MM.1S (cell line): Measurements from ENCODE around the gene TEX14.
A peak's percentile ranks its signal among the peaks of the same experiment; 100 is the strongest.

Experiments used
- DNase-seq: peaks from one replicate; pipeline ENCODE4 v3.0.0-alpha.2; 2015
- H2AFZ ChIP-seq: fragments of 300-600 bp; sonication (generic); 2 replicates; pipeline ENCODE4 v1.6.0; 2016; ENCODE audit warnings: antibody characterized with exemption, low read length
- H3F3A ChIP-seq: fragments of 300-600 bp; sonication (generic); 2 replicates; pipeline ENCODE4 v1.6.1; 2016; ENCODE audit warnings: mild to moderate bottlenecking, antibody characterized with exemption, low read length, moderate library complexity, mixed read lengths; ENCODE audit not compliant: insufficient read depth
- H3K27ac ChIP-seq: fragments of 300-600 bp; sonication (generic); 2 replicates; pipeline ENCODE4 v1.5.1; 2016; ENCODE audit warnings: mild to moderate bottlenecking, low read length
- H3K27me3 ChIP-seq: fragments of 300-600 bp; sonication (generic); replicated peaks from 2 replicates; pipeline ENCODE4 v1.6.0; 2016; ENCODE audit warnings: low read length; ENCODE audit not compliant: insufficient read depth
- H3K36me3 ChIP-seq: fragments of 300-600 bp; sonication (generic); replicated peaks from 2 replicates; pipeline ENCODE4 v1.6.1; 2016; ENCODE audit warnings: mild to moderate bottlenecking, low read length, mixed read lengths; ENCODE audit not compliant: insufficient read depth
- H3K4me1 ChIP-seq: fragments of 300-600 bp; sonication (generic); 2 replicates; pipeline ENCODE4 v1.6.1; 2016; ENCODE audit warnings: low read length, mixed read lengths
- H3K4me2 ChIP-seq: fragments of 300-600 bp; sonication (generic); 2 replicates; pipeline ENCODE4 v1.6.0; 2016; ENCODE audit warnings: low read depth, low read length
- H3K4me3 ChIP-seq: fragments of 300-600 bp; sonication (generic); 2 replicates; pipeline ENCODE4 v1.5.1; 2016; ENCODE audit warnings: low read length, mixed read lengths
- H3K79me2 ChIP-seq: fragments of 300-600 bp; sonication (generic); 2 replicates; pipeline ENCODE4 v1.6.1; 2016; ENCODE audit warnings: mixed run types, low read length, mixed read lengths
- H3K9ac ChIP-seq: fragments of 300-600 bp; sonication (generic); 2 replicates; pipeline ENCODE4 v1.6.1; 2016; ENCODE audit warnings: low read length, mixed read lengths
- H3K9me2 ChIP-seq: fragments of 300-600 bp; sonication (generic); replicated peaks from 2 replicates; pipeline ENCODE4 v1.6.1; 2016; ENCODE audit warnings: mild to moderate bottlenecking, low read length, mixed read lengths; ENCODE audit not compliant: insufficient read depth
- H3K9me3 ChIP-seq: fragments of 300-600 bp; sonication (generic); replicated peaks from 2 replicates; pipeline ENCODE4 v1.6.1; 2016; ENCODE audit warnings: mild to moderate bottlenecking, low read length, mixed read lengths; ENCODE audit not compliant: insufficient read depth
- H4K20me1 ChIP-seq: fragments of 300-600 bp; sonication (generic); 2 replicates; pipeline ENCODE4 v1.6.1; 2016; ENCODE audit warnings: mild to moderate bottlenecking, low read length, moderate library complexity, mixed read lengths; ENCODE audit not compliant: insufficient read depth
- CTCF ChIP-seq: fragments of 300-600 bp; sonication (generic); IDR thresholded peaks from 2 replicates; pipeline ENCODE4 v1.5.1; 2016; ENCODE audit warnings: antibody characterized with exemption, low read length, mixed read lengths
- EZH2 ChIP-seq: fragments of 300-600 bp; sonication (generic); optimal IDR thresholded peaks from 2 replicates; pipeline ENCODE3; 2017; ENCODE audit warnings: low read depth, mild to moderate bottlenecking, antibody characterized with exemption, low read length, mixed read lengths
- EZH2phosphoT487 ChIP-seq: fragments of 300-600 bp; sonication (generic); IDR thresholded peaks from 2 replicates; pipeline ENCODE4 v1.6.1; 2018; ENCODE audit warnings: antibody characterized with exemption, low read length

The TEX14 gene

GRCh38 chr17:58533616-58534188, 158.1 kb downstream of the TEX14 start:
- Histone ChIP-seq H3F3A (no peaks in the 10 kb centered on the region), H3K4me1 (no peaks in the 10 kb centered on the region), H2AFZ (no peak overlapping the region), H3K4me2 (no peak overlapping the region), H3K27ac (no peak overlapping the region), H3K9me3 (no peaks in the 10 kb centered on the region), H3K9ac (no peak overlapping the region), H3K4me3 (no peak overlapping the region), H3K36me3 (no peaks in the 10 kb centered on the region), H3K9me2 (no peaks in the 10 kb centered on the region), H4K20me1 (no peaks in the 10 kb centered on the region), H3K79me2 (no peaks in the 10 kb centered on the region), H3K27me3 (peaks cover 32% of the 10 kb centered on the region)
- DNase-seq = no peak
- TF ChIP-seq EZH2 (no peak), EZH2phosphoT487 (no peak), CTCF (no peak)

GRCh38 chr17:58532555-58532951, 159.3 kb downstream of the TEX14 start:
- Histone ChIP-seq H3K4me1 (no peaks in the 10 kb centered on the region), H3F3A (no peaks in the 10 kb centered on the region), H3K4me3 (no peak overlapping the region), H3K9ac (no peak overlapping the region), H3K9me2 (no peaks in the 10 kb centered on the region), H3K4me2 (peak overlapping the region; percentile 88), H3K27me3 (peaks cover 32% of the 10 kb centered on the region), H3K36me3 (no peaks in the 10 kb centered on the region), H2AFZ (no peak overlapping the region), H3K9me3 (no peaks in the 10 kb centered on the region), H3K27ac (no peak overlapping the region), H3K79me2 (no peaks in the 10 kb centered on the region), H4K20me1 (no peaks in the 10 kb centered on the region)
- TF ChIP-seq EZH2phosphoT487 = no peak
- TF ChIP-seq EZH2 = no peak
- no peak for TF ChIP-seq CTCF
- no peak for DNase-seq

DNA sequence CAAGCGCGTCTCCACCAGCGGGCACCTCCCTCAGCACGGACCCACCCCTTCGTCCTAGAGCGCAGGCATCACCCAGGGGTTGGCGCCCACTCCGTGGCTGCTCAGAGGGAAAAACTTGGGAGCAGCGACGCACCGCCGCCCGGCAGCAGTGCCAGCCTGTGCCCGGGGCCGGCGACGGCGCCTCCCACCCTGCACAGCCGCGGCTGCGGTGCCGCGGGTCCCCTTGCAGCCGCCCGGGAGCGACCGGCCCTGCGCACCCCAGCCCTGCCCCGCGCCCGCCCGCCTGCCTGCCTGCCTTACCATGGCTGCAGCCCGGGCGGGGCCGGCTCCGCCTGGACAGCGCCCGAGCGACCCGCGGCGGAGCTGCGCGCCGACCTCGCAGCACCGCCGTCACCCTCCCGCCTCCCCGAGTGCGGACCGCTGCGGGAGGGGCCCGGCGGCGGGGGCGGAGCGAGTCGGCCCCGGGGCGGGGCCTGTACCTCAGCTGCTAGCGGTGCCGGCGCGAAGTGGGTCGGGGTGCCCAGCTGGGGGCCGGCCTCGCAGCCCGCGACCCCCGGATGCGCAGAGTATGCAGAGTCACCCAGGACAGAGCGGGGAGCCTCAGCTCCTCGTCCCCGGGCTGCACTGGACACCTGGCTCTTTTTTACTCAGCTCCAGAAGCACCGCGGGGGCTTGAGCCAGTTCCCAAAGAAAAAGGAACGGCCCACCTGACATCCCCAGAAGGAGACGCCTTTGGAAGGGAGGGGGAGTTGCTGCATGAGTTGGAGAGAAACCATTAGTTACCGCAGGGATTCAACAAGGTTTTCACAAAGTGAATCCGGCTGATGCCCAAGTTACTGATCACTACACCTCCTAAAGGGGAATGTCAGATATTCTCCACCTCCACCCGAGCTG, 159.9 kb downstream of the TEX14 start:
- H3F3A ChIP-seq = no peaks in the 10 kb centered on the region
- H3K79me2 ChIP-seq = no peaks in the 10 kb centered on the region
- H3K9me3 ChIP-seq = no peaks in the 10 kb centered on the region
- TF ChIP-seq EZH2 (no peak), CTCF (no peak)
- H3K4me1 ChIP-seq = peaks cover 4% of the 10 kb centered on the region; the same call in 1 of the 2 replicates
- H3K4me2 ChIP-seq = peak overlapping the region; percentile 88
- H4K20me1 ChIP-seq = no peaks in the 10 kb centered on the region
- peaks cover 32% of the 10 kb centered on the region for H3K27me3 ChIP-seq
- no peaks in the 10 kb centered on the region for H3K9me2 ChIP-seq
- peak overlapping the region; percentile 54 for H3K4me3 ChIP-seq
- no peaks in the 10 kb centered on the region for H3K36me3 ChIP-seq
- no peak overlapping the region for H3K27ac ChIP-seq
- H2AFZ ChIP-seq = peak overlapping the region; percentile 62
- peak; percentile 67 for DNase-seq
- no peak overlapping the region for H3K9ac ChIP-seq
